ENCODE measurements around the gene SDHAF4. TPM values are rescaled to one million over a fixed set of nuclear protein-coding genes. Genes with fewer than 3 reads are reported as not detected.
"Not testable (repeated sequence)": the region's sequence is repeated elsewhere in the genome, so short reads cannot be mapped to it uniquely, and the experiment has no call there.

The SDHAF4 gene
- total RNA-seq, 1 experiment from 2014 or later = 7.5 TPM

- no peak for DNase-seq (ENCODE audit: low spot score)
Measured at GRCh38 chr6:70592391-70593117, 25.8 kb downstream of the SDHAF4 start.

GRCh38 chr6:70593118-70593486 is 26.4 kb downstream of the SDHAF4 start:
- no peak for DNase-seq (ENCODE audit: low spot score)

- no peak for DNase-seq (ENCODE audit: low spot score)
Measured at GRCh38 chr6:70599187-70599586, 32.5 kb downstream of the SDHAF4 start.

- DNase-seq (ENCODE audit: low spot score) = no peak
Measured at GRCh38 chr6:70601014-70601413, 34.3 kb downstream of the SDHAF4 start.

DNA sequence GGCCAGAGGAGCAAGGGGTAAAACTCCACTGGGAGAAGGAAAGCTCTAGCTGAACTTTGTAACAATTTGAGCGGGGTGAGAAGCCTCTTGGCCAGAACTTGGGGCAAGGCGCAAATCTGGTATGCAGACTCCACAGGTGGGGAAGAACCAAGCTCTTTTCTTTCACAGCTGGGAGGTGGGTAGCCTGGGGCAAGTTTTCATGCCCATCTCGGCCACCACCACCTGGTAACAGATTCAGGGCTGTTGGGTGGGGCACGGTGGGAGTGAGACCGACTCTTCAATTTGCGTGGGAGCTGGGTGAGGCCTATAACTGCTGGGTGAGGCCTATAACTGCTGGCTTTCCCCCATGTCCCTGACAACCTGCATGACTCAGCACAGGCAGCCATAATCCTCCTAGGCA is 37.5 kb downstream of the SDHAF4 start:
- no peak for DNase-seq (ENCODE audit: low spot score)

DNA sequence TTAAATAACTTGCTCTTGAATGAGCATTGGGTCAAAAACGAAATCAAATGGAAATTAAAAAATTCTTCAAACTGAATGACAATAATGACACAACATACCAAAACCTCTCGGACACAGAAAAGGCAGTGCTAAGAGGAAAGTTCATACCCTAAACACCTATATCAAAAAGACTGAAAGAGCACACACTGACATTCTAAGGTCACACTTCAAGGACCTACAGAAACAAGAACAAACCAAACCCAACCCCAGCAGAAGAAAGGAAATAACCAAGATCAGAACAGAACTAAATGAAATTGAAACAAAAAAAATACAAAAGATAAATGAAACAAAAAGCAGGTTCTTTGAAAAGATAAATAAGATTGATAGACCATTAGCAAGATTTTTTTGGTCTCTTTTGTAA is 40.6 kb downstream of the SDHAF4 start:
- not testable (repeated sequence) for DNase-seq (ENCODE audit: low spot score)

DNA sequence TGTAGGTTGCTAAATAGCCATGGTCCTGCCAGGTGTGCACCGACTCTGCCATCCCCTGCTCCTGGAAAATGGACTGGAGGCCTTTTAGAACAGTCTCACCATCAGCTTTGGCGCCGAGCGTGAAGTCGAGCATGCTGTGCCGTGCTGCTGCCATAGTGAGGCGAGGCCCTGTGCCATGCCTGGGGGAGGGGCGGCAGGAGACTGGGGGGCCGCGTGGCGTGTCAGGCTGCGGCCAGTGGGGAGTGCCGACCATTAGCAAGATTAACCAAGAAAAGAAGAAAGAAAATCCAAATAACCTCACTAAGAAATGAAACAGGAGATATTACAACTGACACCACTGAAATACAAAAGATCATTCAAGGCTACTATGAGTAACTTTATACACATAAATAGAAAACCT is 42.5 kb downstream of the SDHAF4 start:
- not testable (repeated sequence) for DNase-seq (ENCODE audit: low spot score)

- no peak for DNase-seq (ENCODE audit: low spot score)
Measured at GRCh38 chr6:70616728-70617260, 50.1 kb downstream of the SDHAF4 start.

GRCh38 chr6:70620746-70621145 is 54.0 kb downstream of the SDHAF4 start:
- DNase-seq (ENCODE audit: low spot score) = no peak

DNA sequence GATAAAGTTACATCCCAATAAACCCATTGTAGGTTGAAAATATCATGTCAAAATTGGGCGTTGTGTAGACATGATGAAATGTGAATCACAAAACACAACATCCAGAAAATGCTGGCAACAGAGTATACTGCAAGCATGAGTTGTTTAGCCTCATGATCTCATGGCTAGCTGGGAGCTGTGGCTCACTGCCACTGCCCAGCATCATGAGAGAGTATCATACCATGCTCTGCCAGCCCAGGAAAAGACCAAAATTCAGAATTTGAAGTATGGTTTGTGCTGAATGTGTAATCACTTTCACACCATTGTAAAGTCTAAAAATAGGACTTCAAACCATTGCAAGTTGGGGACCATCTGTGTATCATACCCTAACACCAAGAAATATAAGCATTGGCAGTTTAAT is 55.7 kb downstream of the SDHAF4 start:
- no peak for DNase-seq (ENCODE audit: low spot score)

DNA sequence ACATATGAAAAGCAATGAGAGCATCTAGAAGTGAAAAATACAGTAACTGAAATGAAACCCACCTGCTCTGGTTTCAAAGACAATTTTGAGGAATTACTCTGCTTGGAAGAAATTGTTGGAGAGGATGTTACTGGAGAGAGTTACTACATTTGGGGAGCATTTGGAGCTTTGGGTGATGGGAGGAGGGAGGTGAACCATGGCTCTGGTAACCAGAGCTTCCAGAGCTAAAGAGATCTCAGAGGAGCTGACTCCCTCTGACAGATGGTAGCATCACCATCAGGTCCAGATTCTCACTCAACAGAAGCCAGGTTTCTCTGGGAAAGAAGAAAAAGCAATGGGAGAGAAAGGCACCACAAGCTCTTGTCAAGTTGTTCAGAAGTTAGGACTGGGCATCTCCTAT is 58.7 kb downstream of the SDHAF4 start:
- no peak for DNase-seq (ENCODE audit: low spot score)

DNA sequence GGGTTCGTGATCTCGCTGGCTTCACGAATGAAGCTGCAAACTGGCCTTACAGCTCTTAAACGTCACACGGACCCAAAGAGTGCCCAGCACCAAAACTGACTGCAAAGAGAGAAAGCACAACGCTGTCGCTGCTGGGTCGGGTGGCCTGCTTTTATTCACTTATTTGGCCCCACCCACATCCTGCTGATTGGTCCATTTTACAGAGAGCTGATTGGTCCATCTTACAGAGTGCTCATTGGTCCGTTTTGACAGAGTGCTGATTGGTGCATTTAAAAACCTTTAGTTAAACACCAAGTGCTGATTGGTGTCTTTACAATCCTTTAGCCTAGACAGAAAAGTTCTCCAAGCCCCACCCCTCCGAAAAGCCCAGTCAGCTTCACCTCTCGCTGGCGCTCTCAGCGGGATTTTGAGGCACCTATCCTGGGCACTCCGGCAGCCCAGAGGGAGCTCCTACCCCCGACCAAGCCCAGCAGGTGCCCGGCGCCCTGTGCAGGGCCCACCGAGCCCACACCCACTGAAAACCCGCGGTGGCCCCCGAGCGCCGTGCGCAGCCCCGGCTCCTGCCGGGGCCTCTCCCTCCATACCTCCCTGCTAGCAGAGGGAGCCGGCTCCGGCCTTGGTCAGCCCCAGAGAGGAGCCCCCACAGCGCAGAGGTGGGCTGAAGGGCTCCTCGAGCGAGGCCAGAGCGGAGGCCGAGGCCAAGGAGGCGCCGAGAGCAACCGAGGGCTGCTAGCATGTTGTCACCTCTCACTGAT is 60.9 kb downstream of the SDHAF4 start:
- DNase-seq (ENCODE audit: low spot score) = no peak

DNA sequence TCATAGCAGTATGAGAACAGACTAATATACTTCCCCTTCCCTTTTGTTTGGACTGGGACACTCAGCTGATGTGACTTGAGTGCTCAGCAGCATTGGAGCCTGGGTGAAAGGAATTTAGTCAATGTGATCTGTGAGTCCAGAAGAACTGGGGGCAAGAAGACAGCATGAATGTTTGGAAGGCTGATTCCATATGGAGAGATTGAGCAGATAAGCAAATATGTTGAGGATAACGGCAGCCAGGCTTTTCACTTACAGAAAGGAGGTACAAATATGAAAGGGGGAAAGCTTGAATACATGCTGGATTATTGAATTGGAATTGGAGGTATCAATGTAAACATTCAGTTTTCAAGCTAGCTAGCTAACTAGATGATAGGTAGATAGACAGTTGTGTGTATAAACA is 63.2 kb downstream of the SDHAF4 start:
- DNase-seq (ENCODE audit: low spot score) = no peak

GRCh38 chr6:70633870-70634269 is 67.1 kb downstream of the SDHAF4 start:
- no peak for DNase-seq (ENCODE audit: low spot score)

GRCh38 chr6:70636596-70636995 is 69.9 kb downstream of the SDHAF4 start:
- no peak for DNase-seq (ENCODE audit: low spot score)

DNA sequence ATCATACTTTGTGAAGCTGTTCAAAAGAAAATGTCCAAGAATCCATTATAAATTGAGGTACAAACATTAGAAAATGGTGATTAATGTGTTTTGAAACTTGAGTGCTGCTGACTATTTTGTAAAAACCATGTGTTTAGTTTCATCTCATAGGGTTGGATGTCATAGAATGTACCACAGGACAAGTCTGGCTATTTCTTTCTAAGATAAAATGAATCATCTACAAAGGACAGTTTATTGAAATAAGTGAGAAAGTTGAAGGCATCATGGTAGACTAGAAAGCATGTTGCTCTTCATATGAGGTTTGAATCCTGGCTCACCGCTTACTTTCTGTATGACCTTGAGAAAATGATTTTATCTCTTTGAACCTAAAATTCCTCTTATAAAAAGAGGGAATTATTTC is 71.7 kb downstream of the SDHAF4 start:
- no peak for DNase-seq (ENCODE audit: low spot score)

Other genes starting within 250 kb of the SDHAF4 start
- 15.3 and 17.5 TPM in 2 replicates for gene FAM135A, start 153.4 kb upstream of the SDHAF4 start, total RNA-seq (2014; rRNA removed; shearing (Covaris generic))
- gene SMAP1, start 101.0 kb downstream of the SDHAF4 start, total RNA-seq (2014; rRNA removed; shearing (Covaris generic)) = 15.3 and 21.7 TPM in 2 replicates